ENCODE measurements around the gene ATP2B3.
A peak's percentile ranks its signal among the peaks of the same experiment; 100 is the strongest.

The ATP2B3 gene

GRCh38 chrX:153517423-153517822, at the start of gene ATP2B3:
TSS of gene ATP2B3 (plus strand) at chrX:153517642. CDS start at chrX:153536248, 18,606 bp downstream.
- no peak for DNase-seq (ENCODE audit: low spot score)

GRCh38 chrX:153468008-153468580, 49.3 kb upstream of the ATP2B3 start:
- DNase-seq (ENCODE audit: low spot score) = no peak

GRCh38 chrX:153469811-153470410, 47.5 kb upstream of the ATP2B3 start:
- no peak for DNase-seq (ENCODE audit: low spot score)

- DNase-seq (ENCODE audit: low spot score) = peak; percentile 94
Measured at GRCh38 chrX:153470411-153471363, 46.8 kb upstream of the ATP2B3 start, which contains the start of gene HAUS7. TSS of gene HAUS7 (minus strand) at chrX:153470576. CDS start at chrX:153470557, 19 bp downstream.

- peak; percentile 79 for DNase-seq (ENCODE audit: low spot score)
Measured at GRCh38 chrX:153471663-153472280, 45.7 kb upstream of the ATP2B3 start.

- DNase-seq (ENCODE audit: low spot score) = no peak
Measured at GRCh38 chrX:153473126-153473525, 44.3 kb upstream of the ATP2B3 start.

- DNase-seq (ENCODE audit: low spot score) = no peak
Measured at GRCh38 chrX:153474266-153474665, 43.2 kb upstream of the ATP2B3 start.

GRCh38 chrX:153474718-153475117, 42.7 kb upstream of the ATP2B3 start:
- peak; percentile 63 for DNase-seq (ENCODE audit: low spot score)

GRCh38 chrX:153475271-153475670, 42.2 kb upstream of the ATP2B3 start:
- DNase-seq (ENCODE audit: low spot score) = no peak

- DNase-seq (ENCODE audit: low spot score) = no peak
Measured at GRCh38 chrX:153475751-153476281, 41.6 kb upstream of the ATP2B3 start.

- DNase-seq (ENCODE audit: low spot score) = peak; percentile 68
Measured at GRCh38 chrX:153476666-153477363, 40.6 kb upstream of the ATP2B3 start.

- DNase-seq (ENCODE audit: low spot score) = no peak
Measured at GRCh38 chrX:153477364-153477857, 40.0 kb upstream of the ATP2B3 start.

GRCh38 chrX:153477901-153478300, 39.5 kb upstream of the ATP2B3 start:
- no peak for DNase-seq (ENCODE audit: low spot score)

- no peak for DNase-seq (ENCODE audit: low spot score)
Measured at GRCh38 chrX:153478746-153479145, 38.7 kb upstream of the ATP2B3 start.

- DNase-seq (ENCODE audit: low spot score) = no peak
Measured at GRCh38 chrX:153481043-153481442, 36.4 kb upstream of the ATP2B3 start.

GRCh38 chrX:153482376-153483015, 34.9 kb upstream of the ATP2B3 start:
- no peak for DNase-seq (ENCODE audit: low spot score)

GRCh38 chrX:153485396-153486080, 31.9 kb upstream of the ATP2B3 start:
- no peak for DNase-seq (ENCODE audit: low spot score)

GRCh38 chrX:153486171-153486570, 31.3 kb upstream of the ATP2B3 start:
- no peak for DNase-seq (ENCODE audit: low spot score)

- DNase-seq (ENCODE audit: low spot score) = no peak
Measured at GRCh38 chrX:153487590-153488071, 29.8 kb upstream of the ATP2B3 start.
